HG03175 (cell line): Measurements from ENCODE around the gene CACNA2D2.

Experiments
- ATAC-seq: cut with Tn5 transposase; IDR thresholded peaks from one replicate; pipeline ENCODE4 v1.9.1; 2021; ENCODE audit warnings: mild to moderate bottlenecking, moderate library complexity; ENCODE audit not compliant: unreplicated experiment

The CACNA2D2 gene

GRCh38 chr3:50433954-50434353 is 69.5 kb downstream of the CACNA2D2 start:
- no peak for ATAC-seq

GRCh38 chr3:50430950-50431435 is 72.4 kb downstream of the CACNA2D2 start:
- no peak for ATAC-seq

GRCh38 chr3:50430191-50430590 is 73.2 kb downstream of the CACNA2D2 start:
- no peak for ATAC-seq

GRCh38 chr3:50428007-50428633 is 75.3 kb downstream of the CACNA2D2 start:
- no peak for ATAC-seq

GRCh38 chr3:50427217-50427616 is 76.2 kb downstream of the CACNA2D2 start:
- ATAC-seq, result no peak

GRCh38 chr3:50425911-50426310 is 77.5 kb downstream of the CACNA2D2 start:
- no peak for ATAC-seq

GRCh38 chr3:50423543-50423942 is 79.9 kb downstream of the CACNA2D2 start:
- ATAC-seq, result no peak

GRCh38 chr3:50422153-50422552 is 81.3 kb downstream of the CACNA2D2 start:
- no peak for ATAC-seq

- no peak for ATAC-seq
Measured at GRCh38 chr3:50419595-50420370, 83.7 kb downstream of the CACNA2D2 start.

- no peak for ATAC-seq
Measured at GRCh38 chr3:50418850-50419249, 84.6 kb downstream of the CACNA2D2 start.

- no peak for ATAC-seq
Measured at GRCh38 chr3:50417637-50418033, 85.8 kb downstream of the CACNA2D2 start.

GRCh38 chr3:50416736-50417636 is 86.4 kb downstream of the CACNA2D2 start:
- ATAC-seq, result no peak

- no peak for ATAC-seq
Measured at GRCh38 chr3:50415816-50416215, 87.6 kb downstream of the CACNA2D2 start.

- ATAC-seq, result no peak
Measured at GRCh38 chr3:50415061-50415460, 88.4 kb downstream of the CACNA2D2 start.

- no peak for ATAC-seq
Measured at GRCh38 chr3:50414616-50415015, 88.8 kb downstream of the CACNA2D2 start.

GRCh38 chr3:50412231-50412754 is 91.1 kb downstream of the CACNA2D2 start:
- ATAC-seq, result no peak

- no peak for ATAC-seq
Measured at GRCh38 chr3:50411229-50411628, 92.2 kb downstream of the CACNA2D2 start.

- no peak for ATAC-seq
Measured at GRCh38 chr3:50410608-50411139, 92.8 kb downstream of the CACNA2D2 start.

GRCh38 chr3:50410185-50410584 is 93.2 kb downstream of the CACNA2D2 start:
- ATAC-seq, result no peak

GRCh38 chr3:50408443-50408944 is 94.9 kb downstream of the CACNA2D2 start:
- ATAC-seq, result no peak

- ATAC-seq, result no peak
Measured at GRCh38 chr3:50406487-50406886, 96.9 kb downstream of the CACNA2D2 start.
